Large intestine (tissue), 12 donors: Measurements from ENCODE around the gene EIF2B4. TPM values are rescaled to one million over a fixed set of nuclear protein-coding genes. Genes with fewer than 3 reads are reported as not detected.

ENCODE experiments used
- DNase-seq, 2 donors: peaks; one replicate each; pipeline versions ENCODE4 v3.0.0 to v3.0.0-alpha.2; 2013
- H3K27ac ChIP-seq: one replicate; pipeline ENCODE4 v1.5.1; 2013; ENCODE audit warnings: low read length
- H3K27me3 ChIP-seq: 2 replicates; pipeline ENCODE4 v1.6.1; 2013; ENCODE audit warnings: low read length; ENCODE audit not compliant: control insufficient read depth, insufficient read depth
- H3K36me3 ChIP-seq: 2 replicates; pipeline ENCODE4 v1.6.1; 2013; ENCODE audit warnings: low read length; ENCODE audit not compliant: control insufficient read depth, insufficient read depth
- H3K4me1 ChIP-seq: one replicate; pipeline ENCODE4 v1.6.1; 2013; ENCODE audit warnings: low read length; ENCODE audit not compliant: control insufficient read depth, insufficient read depth
- H3K4me3 ChIP-seq: one replicate; pipeline ENCODE4 v1.5.1; 2013; ENCODE audit warnings: low read length
- H3K9me3 ChIP-seq: one replicate; pipeline ENCODE4 v1.6.1; 2013; ENCODE audit warnings: mild to moderate bottlenecking, low read depth, low read length, moderate library complexity; ENCODE audit not compliant: control insufficient read depth
- WGBS: methylation state at CpG from one replicate; pipeline ENCODE4 v1.1.5; 2013; ENCODE audit warnings: low lambda C conversion rate; ENCODE audit not compliant: insufficient coverage; 5-methylcytosine and 5-hydroxymethylcytosine counted together
- long read RNA-seq, 11 donors: transcript quantifications; one replicate each; lab custom pipeline, GENCODE V29; 2026
- polyA plus RNA-seq: library from polyadenylated mRNA; unstranded; fragments of 120-200 nt; gene quantifications from one replicate; pipeline ENCODE4 v1.2.1, GENCODE V29; 2013

Gene EIF2B4
- 39.7 TPM for polyA plus RNA-seq
- long read RNA-seq, donor 1, transcript EIF2B4-209 (2 exons, 607 nt): major isoform, 8 of 66 reads
- long read RNA-seq, donor 1, partial matches to known transcripts: 52 of 66 reads
- long read RNA-seq, donor 1, other reads (novel, unspliced or antisense): 0 of 66 reads
- long read RNA-seq, donor 2, transcript EIF2B4-209 (2 exons, 607 nt): major isoform, 7 of 14 reads
- long read RNA-seq, donor 2, partial matches to known transcripts: 0 of 14 reads
- long read RNA-seq, donor 2, other reads (novel, unspliced or antisense): 0 of 14 reads
- long read RNA-seq, donor 3: 0 reads
- long read RNA-seq, donor 4, partial matches to known transcripts: 0 of 3 reads
- long read RNA-seq, donor 4, other reads (novel, unspliced or antisense): 0 of 3 reads
- long read RNA-seq, donor 5, transcript EIF2B4-209 (2 exons, 607 nt): major isoform, 5 of 10 reads
- long read RNA-seq, donor 5, partial matches to known transcripts: 0 of 10 reads
- long read RNA-seq, donor 5, other reads (novel, unspliced or antisense): 0 of 10 reads
- long read RNA-seq, donor 6, transcript EIF2B4-209 (2 exons, 607 nt): major isoform, 7 of 17 reads
- long read RNA-seq, donor 6, transcript EIF2B4-205 (13 exons, 1,608 nt): major isoform, 7 of 17 reads
- long read RNA-seq, donor 6, partial matches to known transcripts: 0 of 17 reads
- long read RNA-seq, donor 6, other reads (novel, unspliced or antisense): 0 of 17 reads
- long read RNA-seq, donor 7, partial matches to known transcripts: 0 of 7 reads
- long read RNA-seq, donor 7, other reads (novel, unspliced or antisense): 0 of 7 reads
- long read RNA-seq, donor 8, transcript EIF2B4-201 (13 exons, 1,792 nt): minor isoform, 9 of 35 reads
- long read RNA-seq, donor 8, transcript EIF2B4-209 (2 exons, 607 nt): major isoform, 17 of 35 reads
- long read RNA-seq, donor 8, partial matches to known transcripts: 6 of 35 reads
- long read RNA-seq, donor 8, other reads (novel, unspliced or antisense): 0 of 35 reads
- long read RNA-seq, donor 9, full-length matches to known transcripts: 23 of 80 reads
- long read RNA-seq, donor 9, partial matches to known transcripts: 16 of 80 reads
- long read RNA-seq, donor 9, other reads (novel, unspliced or antisense): 41 of 80 reads
- long read RNA-seq, donor 10, partial matches to known transcripts: 0 of 8 reads
- long read RNA-seq, donor 10, other reads (novel, unspliced or antisense): 0 of 8 reads
- long read RNA-seq, donor 11, transcript EIF2B4-209 (2 exons, 607 nt): major isoform, 5 of 13 reads
- long read RNA-seq, donor 11, transcript EIF2B4-201 (13 exons, 1,792 nt): major isoform, 5 of 13 reads
- long read RNA-seq, donor 11, partial matches to known transcripts: 0 of 13 reads
- long read RNA-seq, donor 11, other reads (novel, unspliced or antisense): 0 of 13 reads

- DNase-seq: peak; percentile 99 to 100
- H3K36me3 ChIP-seq: peaks cover 61% of the 10 kb centered on the region
- H3K27me3 ChIP-seq: no peaks in the 10 kb centered on the region
- H3K4me3 ChIP-seq: peak within 1 kb of the TSS; percentile 91
- H3K27ac ChIP-seq: peak within 1 kb of the TSS; percentile 91
- no CpG with 5 or more reads among the region's 85 CpGs for WGBS
- no peaks in the 10 kb centered on the region for H3K9me3 ChIP-seq
- H3K4me1 ChIP-seq: peaks cover 18% of the 10 kb centered on the region
Observed at GRCh38 chr2:27370026-27370815, at the start of gene EIF2B4, which contains the start of gene SNX17. Gene EIF2B4, minus strand, starts transcription at chr2:27370338. Its CDS starts 24 bp downstream, at chr2:27370314. Gene SNX17, plus strand, starts transcription at chr2:27370616. Its CDS starts 128 bp downstream, at chr2:27370744.

- no peaks in the 10 kb centered on the region for H3K4me1 ChIP-seq
- no peak overlapping the region for H3K27ac ChIP-seq
- no peaks in the 10 kb centered on the region for H3K9me3 ChIP-seq
- no CpG with 5 or more reads among the region's 6 CpGs for WGBS
- no peaks in the 10 kb centered on the region for H3K36me3 ChIP-seq
- DNase-seq: no peak
- H3K27me3 ChIP-seq: no peaks in the 10 kb centered on the region
- H3K4me3 ChIP-seq: no peak overlapping the region
Observed at GRCh38 chr2:27416151-27416550, 46.0 kb upstream of the EIF2B4 start.

GRCh38 chr2:27412419-27413152, 42.4 kb upstream of the EIF2B4 start:
- no peaks in the 10 kb centered on the region for H3K27me3 ChIP-seq
- H3K9me3 ChIP-seq: no peaks in the 10 kb centered on the region
- 66% methylated on average over 5 of the region's 9 CpGs for WGBS
- no peak overlapping the region for H3K4me3 ChIP-seq
- DNase-seq: peak in 1 of 2 donors; percentile 20
- H3K27ac ChIP-seq: no peak overlapping the region
- H3K36me3 ChIP-seq: no peaks in the 10 kb centered on the region
- peaks cover 6% of the 10 kb centered on the region for H3K4me1 ChIP-seq

- Histone ChIP-seq H3K9me3 (no peaks in the 10 kb centered on the region), H3K27me3 (no peaks in the 10 kb centered on the region), H3K36me3 (no peaks in the 10 kb centered on the region), H3K4me1 (peaks cover 6% of the 10 kb centered on the region), H3K27ac (peak within 1 kb of the TSS; percentile 92), H3K4me3 (peak within 1 kb of the TSS; percentile 79)
- WGBS: 0% methylated on average over 1 of the region's 82 CpGs
- DNase-seq: peak; percentile 95 to 97
Observed at GRCh38 chr2:27409321-27410073, 39.4 kb upstream of the EIF2B4 start, which contains the start of gene PPM1G. Gene PPM1G, minus strand, starts transcription at chr2:27409591. Its CDS starts 169 bp downstream, at chr2:27409422.

GRCh38 chr2:27408601-27409320, 38.6 kb upstream of the EIF2B4 start:
- Histone ChIP-seq H3K36me3 (no peaks in the 10 kb centered on the region), H3K4me3 (peak overlapping the region; percentile 79), H3K4me1 (peaks cover 6% of the 10 kb centered on the region), H3K27ac (peak overlapping the region; percentile 55), H3K27me3 (no peaks in the 10 kb centered on the region), H3K9me3 (no peaks in the 10 kb centered on the region)
- WGBS: 0% methylated on average over 1 of the region's 33 CpGs
- DNase-seq: no peak

- H3K4me3 ChIP-seq: peak overlapping the region; percentile 79
- peaks cover 6% of the 10 kb centered on the region for H3K4me1 ChIP-seq
- H3K9me3 ChIP-seq: no peaks in the 10 kb centered on the region
- H3K36me3 ChIP-seq: no peaks in the 10 kb centered on the region
- WGBS: 0% methylated on average over 4 of the region's 16 CpGs
- peak in 1 of 2 donors; percentile 39 for DNase-seq
- H3K27me3 ChIP-seq: no peaks in the 10 kb centered on the region
- no peak overlapping the region for H3K27ac ChIP-seq
Observed at GRCh38 chr2:27407798-27408491, 37.8 kb upstream of the EIF2B4 start.

- no peaks in the 10 kb centered on the region for H3K9me3 ChIP-seq
- no peaks in the 10 kb centered on the region for H3K4me1 ChIP-seq
- no CpG with 5 or more reads among the region's 2 CpGs for WGBS
- no peaks in the 10 kb centered on the region for H3K36me3 ChIP-seq
- no peaks in the 10 kb centered on the region for H3K27me3 ChIP-seq
- H3K27ac ChIP-seq: no peak overlapping the region
- no peak overlapping the region for H3K4me3 ChIP-seq
- DNase-seq: no peak
Observed at GRCh38 chr2:27400348-27401135, 30.4 kb upstream of the EIF2B4 start.
